Neural progenitor cell (in vitro differentiated cells): ENCODE results near the gene PURA. TPM values are rescaled to one million over a fixed set of nuclear protein-coding genes. Genes with fewer than 3 reads are reported as not detected.

ENCODE experiments used
- DNase-seq: peaks from one replicate; pipeline ENCODE4 v3.0.0-alpha.2; 2016; ENCODE audit warnings: low spot score
- H2AFZ ChIP-seq: fragments of 200-600 bp; sonication (generic); replicated peaks from 2 replicates; pipeline ENCODE4 v1.6.1; 2016; ENCODE audit warnings: antibody characterized with exemption
- H3F3A ChIP-seq: fragments of 200-600 bp; sonication (generic); 2 replicates; pipeline ENCODE4 v1.6.1; 2016; ENCODE audit warnings: antibody characterized with exemption, low read depth
- H3K27ac ChIP-seq: fragments of 200-600 bp; sonication (generic); 2 replicates; pipeline ENCODE4 v1.5.1; 2016; ENCODE audit warnings: mild to moderate bottlenecking
- H3K27me3 ChIP-seq: fragments of 200-600 bp; sonication (generic); 2 replicates; pipeline ENCODE4 v1.6.1; 2016; ENCODE audit warnings: mild to moderate bottlenecking, moderate library complexity
- H3K36me3 ChIP-seq: fragments of 200-600 bp; sonication (generic); 2 replicates; pipeline ENCODE4 v1.5.1; 2016
- H3K4me1 ChIP-seq: fragments of 200-600 bp; sonication (generic); 2 replicates; pipeline ENCODE4 v1.6.1; 2016; ENCODE audit warnings: mixed run types
- H3K4me2 ChIP-seq: fragments of 200-600 bp; sonication (generic); 2 replicates; pipeline ENCODE4 v1.6.1; 2016
- H3K4me3 ChIP-seq: fragments of 200-600 bp; sonication (generic); 2 replicates; pipeline ENCODE4 v1.5.1; 2016
- H3K79me2 ChIP-seq: fragments of 200-600 bp; sonication (generic); 2 replicates; pipeline ENCODE4 v1.6.1; 2016; ENCODE audit warnings: low read depth
- H3K9ac ChIP-seq: fragments of 200-600 bp; sonication (generic); 2 replicates; pipeline ENCODE4 v1.6.1; 2016
- H3K9me3 ChIP-seq: fragments of 200-600 bp; sonication (generic); 2 replicates; pipeline ENCODE4 v1.5.1; 2016; ENCODE audit warnings: low read depth
- H4K20me1 ChIP-seq: fragments of 200-600 bp; sonication (generic); 2 replicates; pipeline ENCODE4 v1.6.1; 2016; ENCODE audit warnings: low read depth
- H3K27ac Mint-ChIP-seq: 3 replicates; pipeline ENCODE4 v1.8.0; 2021; ENCODE audit warnings: mixed read lengths
- H3K27me3 Mint-ChIP-seq: 2 replicates; pipeline ENCODE4 v1.8.0; 2022; ENCODE audit warnings: low read depth, mild to moderate bottlenecking, inconsistent platforms, moderate library complexity, mixed read lengths; ENCODE audit not compliant: insufficient read depth
- H3K36me3 Mint-ChIP-seq: 3 replicates; pipeline ENCODE4 v1.8.0; 2021; ENCODE audit warnings: mixed read lengths
- H3K4me1 Mint-ChIP-seq: 3 replicates; pipeline ENCODE4 v1.8.0; 2021; ENCODE audit warnings: mixed read lengths
- H3K4me3 Mint-ChIP-seq: 3 replicates; pipeline ENCODE4 v1.8.0; 2021; ENCODE audit warnings: mild to moderate bottlenecking, moderate library complexity, mixed read lengths
- H3K9me3 Mint-ChIP-seq: 3 replicates; pipeline ENCODE4 v1.8.0; 2020; ENCODE audit warnings: mixed read lengths
- EZH2 ChIP-seq: fragments of 200-600 bp; sonication (generic); IDR thresholded peaks from 2 replicates; pipeline ENCODE4 v1.6.1; 2017; ENCODE audit warnings: antibody characterized with exemption, mild to moderate bottlenecking, moderate library complexity
- EZH2phosphoT487 ChIP-seq: fragments of 200-600 bp; sonication (generic); IDR thresholded peaks from 2 replicates; pipeline ENCODE4 v1.6.1; 2017; ENCODE audit warnings: antibody characterized with exemption
- total RNA-seq: library from RNA; depleted of rRNA; stranded (reverse); fragments of >200 nt; gene quantifications from 2 replicates; pipeline ENCODE4 v1.2.3, GENCODE V29; 2015; ENCODE audit warnings: low replicate concordance
- TF ChIP-seq, protein P1 (sequence below): fragments of 200-600 bp; sonication (generic); IDR thresholded peaks from 2 replicates; pipeline ENCODE4 v1.5.1; 2017; ENCODE audit warnings: antibody characterized with exemption, mild to moderate bottlenecking

PURA gene
- total RNA-seq, 1 donor from 2014 or later, result 2.6 TPM

DNA sequence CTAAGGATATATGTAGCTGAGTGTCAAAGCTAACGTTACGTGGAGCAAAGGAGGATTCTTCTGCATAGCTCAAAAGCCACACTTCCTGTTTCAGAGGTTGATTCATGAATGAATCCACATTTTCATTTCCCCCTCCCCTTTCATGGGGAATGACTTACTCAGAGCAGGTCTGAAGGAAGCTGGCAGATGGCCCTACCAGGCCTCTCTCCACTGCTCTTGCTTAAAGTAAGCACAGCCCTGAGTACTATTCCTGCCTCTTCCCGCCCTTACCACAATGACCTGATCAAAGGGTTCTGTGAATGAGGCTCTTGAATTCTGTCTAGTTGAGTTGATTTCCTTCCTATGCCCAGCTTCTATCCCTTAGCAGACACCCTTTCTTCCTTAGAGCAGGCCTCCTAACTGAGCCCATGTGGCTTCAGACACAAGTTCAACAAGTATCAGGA is 18.1 kb downstream of the PURA start:
- Histone ChIP-seq H2AFZ (no peak overlapping the region), H3K4me2 (no peak overlapping the region), H3K27me3 (no peaks in the 10 kb centered on the region), H3K9ac (no peak overlapping the region), H3K4me3 (no peak overlapping the region), H3K79me2 (no peaks in the 10 kb centered on the region), H3K27ac (no peak overlapping the region), H3K9me3 (no peaks in the 10 kb centered on the region), H4K20me1 (no peaks in the 10 kb centered on the region), H3F3A (no peaks in the 10 kb centered on the region), H3K4me1 (peaks cover 4% of the 10 kb centered on the region), H3K36me3 (no peaks in the 10 kb centered on the region)
- no peak overlapping the region for H3K4me3 Mint-ChIP-seq
- peaks cover 2% of the 10 kb centered on the region for H3K27me3 Mint-ChIP-seq
- no peaks in the 10 kb centered on the region for H3K9me3 Mint-ChIP-seq
- no peaks in the 10 kb centered on the region for H3K36me3 Mint-ChIP-seq
- DNase-seq, result no peak
- TF ChIP-seq, protein P1, sequence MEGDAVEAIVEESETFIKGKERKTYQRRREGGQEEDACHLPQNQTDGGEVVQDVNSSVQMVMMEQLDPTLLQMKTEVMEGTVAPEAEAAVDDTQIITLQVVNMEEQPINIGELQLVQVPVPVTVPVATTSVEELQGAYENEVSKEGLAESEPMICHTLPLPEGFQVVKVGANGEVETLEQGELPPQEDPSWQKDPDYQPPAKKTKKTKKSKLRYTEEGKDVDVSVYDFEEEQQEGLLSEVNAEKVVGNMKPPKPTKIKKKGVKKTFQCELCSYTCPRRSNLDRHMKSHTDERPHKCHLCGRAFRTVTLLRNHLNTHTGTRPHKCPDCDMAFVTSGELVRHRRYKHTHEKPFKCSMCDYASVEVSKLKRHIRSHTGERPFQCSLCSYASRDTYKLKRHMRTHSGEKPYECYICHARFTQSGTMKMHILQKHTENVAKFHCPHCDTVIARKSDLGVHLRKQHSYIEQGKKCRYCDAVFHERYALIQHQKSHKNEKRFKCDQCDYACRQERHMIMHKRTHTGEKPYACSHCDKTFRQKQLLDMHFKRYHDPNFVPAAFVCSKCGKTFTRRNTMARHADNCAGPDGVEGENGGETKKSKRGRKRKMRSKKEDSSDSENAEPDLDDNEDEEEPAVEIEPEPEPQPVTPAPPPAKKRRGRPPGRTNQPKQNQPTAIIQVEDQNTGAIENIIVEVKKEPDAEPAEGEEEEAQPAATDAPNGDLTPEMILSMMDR, result no peak
- no peak for TF ChIP-seq EZH2
- TF ChIP-seq EZH2phosphoT487, result no peak
- no peaks in the 10 kb centered on the region for H3K4me1 Mint-ChIP-seq
- H3K27ac Mint-ChIP-seq, result no peak overlapping the region

DNA sequence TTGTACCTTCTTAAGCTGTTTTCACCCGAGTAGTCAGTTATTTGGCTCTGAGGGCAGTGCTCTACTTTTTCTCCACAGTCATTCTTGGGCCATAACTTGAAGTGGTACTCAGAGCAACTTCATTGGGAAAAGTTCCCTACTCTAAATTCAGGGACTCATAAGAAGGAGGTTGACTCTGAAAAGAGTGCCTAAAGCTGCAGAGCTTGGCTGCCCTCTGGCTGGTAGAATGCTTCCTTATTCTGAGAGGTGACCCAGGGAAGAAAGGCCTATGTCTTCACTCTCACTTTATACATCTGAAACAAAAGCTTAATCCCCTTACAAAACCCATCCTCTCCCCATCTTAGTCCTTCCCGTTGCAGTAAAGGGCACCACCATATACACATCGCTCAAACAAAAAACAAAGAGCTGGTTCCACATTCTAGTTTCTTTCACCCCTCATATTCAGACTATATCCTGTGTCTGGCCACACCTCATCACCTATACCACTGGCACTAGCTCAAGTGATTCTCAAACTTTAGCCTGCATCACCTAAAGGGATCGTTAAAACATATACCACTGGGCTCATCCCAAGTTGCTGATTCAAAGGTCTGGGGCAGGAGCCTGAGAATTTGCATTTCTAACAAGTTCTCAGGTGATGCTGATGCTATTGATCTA is 19.7 kb downstream of the PURA start:
- Mint-ChIP-seq H3K9me3 (no peaks in the 10 kb centered on the region), H3K36me3 (no peaks in the 10 kb centered on the region), H3K27me3 (peaks cover 2% of the 10 kb centered on the region), H3K27ac (no peak overlapping the region), H3K4me3 (no peak overlapping the region), H3K4me1 (peaks cover 3% of the 10 kb centered on the region)
- Histone ChIP-seq H3K27ac (no peak overlapping the region), H3K36me3 (no peaks in the 10 kb centered on the region), H3K9me3 (no peaks in the 10 kb centered on the region), H3K4me3 (no peak overlapping the region), H3F3A (no peaks in the 10 kb centered on the region), H3K9ac (no peak overlapping the region), H3K4me1 (peaks cover 4% of the 10 kb centered on the region), H4K20me1 (no peaks in the 10 kb centered on the region), H3K27me3 (peaks cover 4% of the 10 kb centered on the region), H3K4me2 (no peak overlapping the region), H3K79me2 (no peaks in the 10 kb centered on the region), H2AFZ (no peak overlapping the region)
- no peak for DNase-seq
- TF ChIP-seq, protein P1, result no peak
- TF ChIP-seq EZH2 (no peak), EZH2phosphoT487 (no peak)

DNA sequence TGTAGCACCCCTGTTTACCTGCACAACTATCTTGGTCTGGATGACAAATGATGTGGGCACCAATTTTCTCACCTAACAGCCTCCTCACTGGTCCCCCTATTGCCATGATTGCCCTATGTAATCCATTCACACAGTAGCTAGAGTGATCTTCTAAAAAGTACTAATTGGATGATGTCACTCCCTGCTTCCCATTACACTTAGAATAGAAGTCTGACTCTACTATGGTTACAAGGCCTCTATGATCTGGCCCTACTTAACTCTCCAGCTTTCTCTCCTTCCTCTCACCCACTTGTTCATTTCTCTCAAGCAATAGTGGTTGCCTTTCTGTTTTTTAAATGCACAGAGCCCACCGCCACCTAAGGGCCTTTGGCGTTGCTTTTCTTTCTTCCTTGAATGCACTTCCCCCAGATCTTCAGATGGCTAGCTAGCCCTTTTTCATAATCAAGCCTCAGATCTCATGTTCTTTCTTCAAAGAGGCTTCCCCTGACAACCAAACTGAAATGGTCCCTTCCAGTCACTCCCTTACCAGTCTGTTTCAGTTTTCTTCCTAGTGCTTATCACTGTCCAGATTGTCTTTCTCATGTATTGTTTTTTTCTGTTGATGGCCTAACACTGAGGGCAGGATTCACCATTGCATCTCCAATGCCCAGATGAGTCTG is 20.5 kb downstream of the PURA start:
- H3K9me3 Mint-ChIP-seq, result no peaks in the 10 kb centered on the region
- peaks cover 3% of the 10 kb centered on the region for H3K4me1 Mint-ChIP-seq
- Histone ChIP-seq H3K9ac (no peak overlapping the region), H3K27ac (no peak overlapping the region), H3K4me3 (no peak overlapping the region), H3K4me1 (peaks cover 4% of the 10 kb centered on the region), H3F3A (no peaks in the 10 kb centered on the region), H3K27me3 (peaks cover 4% of the 10 kb centered on the region), H3K9me3 (no peaks in the 10 kb centered on the region), H2AFZ (no peak overlapping the region), H3K36me3 (no peaks in the 10 kb centered on the region), H3K4me2 (no peak overlapping the region), H4K20me1 (no peaks in the 10 kb centered on the region), H3K79me2 (no peaks in the 10 kb centered on the region)
- no peak overlapping the region for H3K4me3 Mint-ChIP-seq
- no peaks in the 10 kb centered on the region for H3K36me3 Mint-ChIP-seq
- H3K27me3 Mint-ChIP-seq, result peaks cover 2% of the 10 kb centered on the region
- no peak overlapping the region for H3K27ac Mint-ChIP-seq
- no peak for DNase-seq
- TF ChIP-seq, protein P1, result no peak
- TF ChIP-seq EZH2phosphoT487, result no peak
- no peak for TF ChIP-seq EZH2
